Inflammatory macrophage treated with lipopolysaccharide for 1 hour (primary cell): Measurements from ENCODE around the gene FOCAD.
A peak's percentile ranks its signal among the peaks of the same experiment; 100 is the strongest.

ENCODE experiments used
- DNase-seq, 2 donors: peaks; one replicate each; pipeline ENCODE4 v3.0.0-alpha.2; 2020 to 2022

The FOCAD gene

GRCh38 chr9:20880675-20881074 lies 196.6 kb downstream of the FOCAD start:
- DNase-seq: no peak

GRCh38 chr9:20884985-20885593 lies 201.0 kb downstream of the FOCAD start:
- DNase-seq: peak; percentile 26 to 73

GRCh38 chr9:20898885-20899554 lies 215.0 kb downstream of the FOCAD start:
- DNase-seq: no peak

GRCh38 chr9:20903212-20903611 lies 219.2 kb downstream of the FOCAD start:
- no peak for DNase-seq

GRCh38 chr9:20904995-20905394 lies 220.9 kb downstream of the FOCAD start:
- no peak for DNase-seq

- DNase-seq: no peak
Measured at GRCh38 chr9:20906326-20906725, 222.3 kb downstream of the FOCAD start.

GRCh38 chr9:20908461-20908860 lies 224.4 kb downstream of the FOCAD start:
- no peak for DNase-seq

- DNase-seq: no peak
Measured at GRCh38 chr9:20914556-20914955, 230.5 kb downstream of the FOCAD start.

GRCh38 chr9:20921362-20921761 lies 237.3 kb downstream of the FOCAD start:
- no peak for DNase-seq

- no peak for DNase-seq
Measured at GRCh38 chr9:20925256-20926045, 241.4 kb downstream of the FOCAD start.

- DNase-seq: no peak
Measured at GRCh38 chr9:20929276-20929675, 245.2 kb downstream of the FOCAD start.

GRCh38 chr9:20930836-20931235 lies 246.8 kb downstream of the FOCAD start:
- no peak for DNase-seq

- no peak for DNase-seq
Measured at GRCh38 chr9:20940447-20941173, 256.6 kb downstream of the FOCAD start.

- DNase-seq: peak; percentile 36 to 79
Measured at GRCh38 chr9:20941174-20941690, 257.2 kb downstream of the FOCAD start.

- DNase-seq: no peak
Measured at GRCh38 chr9:20944507-20944906, 260.4 kb downstream of the FOCAD start.

GRCh38 chr9:20945269-20945668 lies 261.2 kb downstream of the FOCAD start:
- DNase-seq: no peak

- no peak for DNase-seq
Measured at GRCh38 chr9:20945856-20946255, 261.8 kb downstream of the FOCAD start.

- DNase-seq: no peak
Measured at GRCh38 chr9:20948703-20949102, 264.6 kb downstream of the FOCAD start.

GRCh38 chr9:20950707-20951106 lies 266.6 kb downstream of the FOCAD start:
- no peak for DNase-seq

- no peak for DNase-seq
Measured at GRCh38 chr9:20962536-20963225, 278.6 kb downstream of the FOCAD start.

- DNase-seq: no peak
Measured at GRCh38 chr9:20972684-20973083, 288.6 kb downstream of the FOCAD start.

- peak in 1 of 2 donors; percentile 56 for DNase-seq
Measured at GRCh38 chr9:20973246-20973947, 289.3 kb downstream of the FOCAD start.
